Measurements from ENCODE around the gene MTMR3.
A peak's percentile ranks its signal among the peaks of the same experiment; 100 is the strongest.

MTMR3 gene

GRCh38 chr22:30064172-30064571, 181.2 kb downstream of the MTMR3 start:
- no peak for DNase-seq (ENCODE audit: low spot score in 2 of 2)
- Mint-ChIP-seq H3K27ac (no peak overlapping the region), H3K36me3 (no peaks in the 10 kb centered on the region), H3K9me3 (peaks cover 13% of the 10 kb centered on the region), H3K4me3 (no peak overlapping the region), H3K4me1 (no peaks in the 10 kb centered on the region)
- ATAC-seq: no peak

GRCh38 chr22:30073743-30074142, 190.8 kb downstream of the MTMR3 start:
- DNase-seq (ENCODE audit: low spot score in 2 of 2): no peak
- Mint-ChIP-seq H3K4me3 (no peak overlapping the region), H3K9me3 (no peaks in the 10 kb centered on the region), H3K4me1 (peaks cover 10% of the 10 kb centered on the region), H3K36me3 (no peaks in the 10 kb centered on the region), H3K27ac (no peak overlapping the region)
- ATAC-seq: no peak

GRCh38 chr22:30074147-30074546, 191.2 kb downstream of the MTMR3 start:
- Mint-ChIP-seq H3K9me3 (no peaks in the 10 kb centered on the region), H3K4me3 (no peak overlapping the region), H3K4me1 (peaks cover 14% of the 10 kb centered on the region), H3K36me3 (no peaks in the 10 kb centered on the region), H3K27ac (no peak overlapping the region)
- DNase-seq (ENCODE audit: low spot score in 2 of 2): no peak
- ATAC-seq: no peak

- Mint-ChIP-seq H3K36me3 (no peaks in the 10 kb centered on the region), H3K9me3 (no peaks in the 10 kb centered on the region), H3K27ac (no peak overlapping the region), H3K4me1 (peaks cover 14% of the 10 kb centered on the region), H3K4me3 (no peak overlapping the region)
- no peak for ATAC-seq
- DNase-seq (ENCODE audit: low spot score in 2 of 2): no peak
These were observed 192.0 kb downstream of the MTMR3 start for GRCh38 chr22:30074994-30075393.

DNA sequence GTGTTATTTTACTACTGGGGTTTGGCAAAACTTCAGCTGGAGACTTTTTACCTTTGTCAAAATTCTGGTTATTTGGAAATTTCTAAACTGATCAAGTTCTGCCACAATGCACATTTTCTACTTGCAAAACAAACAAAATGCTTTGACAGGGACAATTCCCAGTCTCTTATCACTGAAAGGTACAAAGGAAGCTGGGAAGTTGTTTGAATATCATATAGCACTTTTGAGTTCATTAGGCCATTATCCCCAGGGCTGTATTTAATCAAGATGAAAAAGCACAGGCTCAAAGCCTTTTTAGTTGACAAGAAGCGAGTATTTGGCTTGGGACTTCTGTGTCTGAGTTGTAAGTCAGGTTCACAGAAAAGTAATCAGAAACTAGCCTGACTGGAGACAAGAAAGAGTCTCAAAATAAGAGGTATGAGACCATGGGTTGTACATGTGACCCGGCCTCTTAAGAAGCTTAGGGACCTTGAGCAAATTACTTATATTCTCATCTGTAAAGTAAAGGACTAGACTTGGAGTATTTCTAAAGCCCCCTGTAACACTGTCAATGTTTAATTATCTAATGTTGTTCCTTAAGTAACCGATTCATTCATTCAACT, 194.4 kb downstream of the MTMR3 start:
- ATAC-seq (no peak), DNase-seq (ENCODE audit: low spot score in 2 of 2) (no peak)
- Mint-ChIP-seq H3K4me3 (no peak overlapping the region), H3K9me3 (no peaks in the 10 kb centered on the region), H3K36me3 (no peaks in the 10 kb centered on the region), H3K4me1 (peaks cover 14% of the 10 kb centered on the region), H3K27ac (no peak overlapping the region)

GRCh38 chr22:30078320-30079311, 195.6 kb downstream of the MTMR3 start:
- DNase-seq (ENCODE audit: low spot score in 2 of 2): peak in 1 of 2 donors; percentile 52
- no peaks in the 10 kb centered on the region for H3K36me3 Mint-ChIP-seq
- H3K4me1 Mint-ChIP-seq: peaks cover 14% of the 10 kb centered on the region
- peak overlapping the region; percentile 39 for H3K4me3 Mint-ChIP-seq
- H3K27ac Mint-ChIP-seq: peak overlapping the region; percentile 73
- H3K9me3 Mint-ChIP-seq: no peaks in the 10 kb centered on the region
- peak; percentile 86 for ATAC-seq

DNA sequence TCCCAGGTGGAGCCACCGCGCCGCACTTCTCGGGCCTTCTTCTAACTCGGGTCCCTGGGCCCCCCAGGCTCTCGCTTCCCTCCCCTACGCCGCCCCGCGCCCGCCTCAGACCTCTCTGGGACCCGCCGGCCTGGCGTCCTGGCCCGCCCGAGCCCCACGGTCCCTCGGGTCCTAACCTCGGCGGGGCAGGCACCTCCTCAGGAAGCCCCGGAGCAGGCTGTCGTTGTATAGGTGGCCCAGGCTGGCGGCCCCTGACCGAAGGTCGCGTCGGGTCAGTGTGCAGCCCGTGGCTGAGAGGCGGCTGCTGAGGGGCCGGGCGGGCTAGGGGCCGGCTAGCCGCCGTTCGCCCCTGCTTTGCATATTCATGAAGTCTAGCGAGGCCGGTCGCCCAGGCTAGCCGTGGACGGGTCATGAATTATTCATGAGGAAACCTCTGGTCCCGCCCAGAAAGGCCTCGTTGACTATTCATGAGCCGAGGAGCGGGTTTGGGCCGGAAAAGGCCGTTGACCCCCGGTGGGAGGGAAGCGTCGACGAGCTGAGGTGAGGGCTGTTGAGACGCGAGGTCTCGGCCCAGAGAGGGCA, 197.1 kb downstream of the MTMR3 start, which contains the start of gene HORMAD2:
TSS of gene HORMAD2 (plus strand) at position 513 of the 582 bp plus-strand sequence. CDS start 13,489 bp downstream, outside the sequence.
- peaks cover 14% of the 10 kb centered on the region for H3K4me1 Mint-ChIP-seq
- DNase-seq (ENCODE audit: low spot score in 2 of 2) (no peak), ATAC-seq (no peak)
- H3K4me3 Mint-ChIP-seq: no peak within 1 kb of the TSS
- no peaks in the 10 kb centered on the region for H3K9me3 Mint-ChIP-seq
- no peaks in the 10 kb centered on the region for H3K36me3 Mint-ChIP-seq
- no peak within 1 kb of the TSS for H3K27ac Mint-ChIP-seq

Data from stimulated activated effector memory CD8-positive, alpha-beta T cell treated with anti-CD3 and anti-CD28 coated beads, Interleukin-12 subunit alpha, Interleukin-12 subunit beta, amount 100 ng/mL, for 72 hours (primary cell).